B cell (primary cell): Measurements from ENCODE around the gene TGFBR2. TPM values are rescaled to one million over a fixed set of nuclear protein-coding genes. Genes with fewer than 3 reads are reported as not detected.
A peak's percentile ranks its signal among the peaks of the same experiment; 100 is the strongest.

Source experiments
- ATAC-seq: fragments of 200-7000 bp; cut with Tn5 transposase; one replicate; pipeline ENCODE4 v1.10.0; 2021; ENCODE audit warnings: low read depth, mild to moderate bottlenecking, moderate number of reproducible peaks, moderate library complexity
- CTCF ChIA-PET: fragments of 350-600 bp; sonication (Branson Sonifier 250); formaldehyde crosslinking; loops from one replicate; lab custom pipeline; 2021; ENCODE audit warnings: antibody characterized with exemption, inconsistent platforms; lab: Charles Lee
- POLR2A ChIA-PET: fragments of 350-600 bp; sonication (Branson Sonifier 250); formaldehyde crosslinking; loops from one replicate; lab custom pipeline; 2021; ENCODE audit warnings: antibody characterized with exemption; lab: Charles Lee
- DNase-seq: peaks from one replicate; pipeline ENCODE4 v3.0.0; 2013
- H2AFZ ChIP-seq: 2 replicates; pipeline ENCODE4 v1.6.1; 2012; ENCODE audit warnings: mild to moderate bottlenecking, low read depth, low read length; ENCODE audit not compliant: insufficient read depth, poor library complexity, severe bottlenecking
- H3K27ac ChIP-seq, 2 donors: 1 replicate in 1 of 2; 2 replicates in 1 of 2; pipeline ENCODE4 v1.5.1; 2012 to 2013; ENCODE audit warnings: low read length in 2 of 2, mild to moderate bottlenecking in 2 of 2, moderate library complexity in 1 of 2
- H3K27me3 ChIP-seq, 4 experiments: fragments of 200-600 bp in 1 of 4; sonication (generic) in 1 of 4; replicated peaks in 1 of 4; 1 replicate in 2 of 4; 2 replicates in 2 of 4; pipeline versions ENCODE4 v1.6.1 to v1.7.0; 2013 to 2016; ENCODE audit warnings: low read length in 3 of 4, mild to moderate bottlenecking in 2 of 4, mixed read lengths in 1 of 4, moderate library complexity in 1 of 4; ENCODE audit not compliant: insufficient read depth in 4 of 4, control insufficient read depth in 3 of 4; ENCODE audit errors: control extremely low read depth in 1 of 4
- H3K36me3 ChIP-seq, 2 experiments: replicated peaks in 1 of 2; 1 replicate in 1 of 2; 2 replicates in 1 of 2; pipeline versions ENCODE4 v1.6.1 to v1.7.1; 2013; ENCODE audit warnings: low read length in 1 of 2; ENCODE audit not compliant: insufficient read depth in 2 of 2, control insufficient read depth in 1 of 2; ENCODE audit errors: control extremely low read depth in 1 of 2, extremely low read depth in 1 of 2
- H3K4me1 ChIP-seq, 2 donors: fragments of 200-600 bp in 1 of 2; sonication (generic) in 1 of 2; 1 replicate in 1 of 2; 2 replicates in 1 of 2; pipeline versions ENCODE4 v1.5.1 to v1.6.1; 2013 to 2017; ENCODE audit warnings: low read length in 2 of 2; ENCODE audit not compliant: control insufficient read depth in 2 of 2, insufficient read depth in 2 of 2
- H3K4me2 ChIP-seq: replicated peaks from 2 replicates; pipeline ENCODE3; 2012; ENCODE audit warnings: mild to moderate bottlenecking, low read depth, low read length; ENCODE audit not compliant: poor library complexity, severe bottlenecking
- H3K4me3 ChIP-seq, 5 experiments: fragments of 200-600 bp in 1 of 5; sonication (generic) in 1 of 5; 1 replicate in 3 of 5; 2 replicates in 2 of 5; pipeline versions ENCODE4 v1.5.1 to v1.7.0; 2011 to 2016; ENCODE audit warnings: low read length in 4 of 5, mild to moderate bottlenecking in 4 of 5, low read depth in 2 of 5, control low read depth in 1 of 5, moderate library complexity in 1 of 5; ENCODE audit not compliant: insufficient read depth in 1 of 5; ENCODE audit errors: control extremely low read depth in 1 of 5, extremely low read depth in 1 of 5
- H3K79me2 ChIP-seq: fragments of 200-600 bp; sonication (generic); one replicate; pipeline ENCODE4 v1.6.0; 2016; ENCODE audit warnings: low read length; ENCODE audit not compliant: control insufficient read depth, insufficient read depth
- H3K9ac ChIP-seq: fragments of 200-600 bp; sonication (generic); 2 replicates; pipeline ENCODE4 v1.6.1; 2017; ENCODE audit warnings: mild to moderate bottlenecking, low read length, moderate library complexity
- H3K9me3 ChIP-seq, 3 donors: one replicate each; pipeline versions ENCODE4 v1.6.1 to v1.7.1; 2013; ENCODE audit warnings: low read length in 2 of 3; ENCODE audit not compliant: control insufficient read depth in 2 of 3, insufficient read depth in 1 of 3; ENCODE audit errors: control extremely low read depth in 1 of 3
- H4K20me1 ChIP-seq: 2 replicates; pipeline ENCODE4 v1.6.0; 2012; ENCODE audit warnings: mild to moderate bottlenecking, low read length; ENCODE audit not compliant: insufficient read depth, control insufficient read depth, poor library complexity, severe bottlenecking
- H3K27ac Mint-ChIP-seq: one replicate; pipeline ENCODE4 v1.8.0; 2021; ENCODE audit warnings: mixed read lengths
- H3K27me3 Mint-ChIP-seq: one replicate; pipeline ENCODE4 v1.8.0; 2021; ENCODE audit warnings: mixed read lengths
- H3K4me1 Mint-ChIP-seq: one replicate; pipeline ENCODE4 v1.8.0; 2021; ENCODE audit warnings: mixed read lengths
- H3K4me3 Mint-ChIP-seq: one replicate; pipeline ENCODE4 v1.8.0; 2021; ENCODE audit warnings: mixed read lengths
- H3K9me3 Mint-ChIP-seq: one replicate; pipeline ENCODE4 v1.8.0; 2022; ENCODE audit warnings: mixed read lengths; ENCODE audit not compliant: insufficient read depth
- CTCF ChIP-seq: fragments of 200-600 bp; IDR thresholded peaks from one replicate; pipeline ENCODE4 v1.8.0; 2022; ENCODE audit warnings: antibody characterized with exemption, mild to moderate bottlenecking
- EZH2 ChIP-seq: IDR thresholded peaks from 2 replicates; pipeline ENCODE4 v1.6.1; 2012; ENCODE audit warnings: borderline replicate concordance, low read depth, mild to moderate bottlenecking, moderate library complexity, low read length; ENCODE audit not compliant: insufficient read depth, poor library complexity, severe bottlenecking
- WGBS: methylation state at CpG from one replicate; pipeline ENCODE4 v1.1.5; 2013; ENCODE audit warnings: missing lambda C conversion rate; ENCODE audit not compliant: insufficient coverage; 5-methylcytosine and 5-hydroxymethylcytosine counted together
- intact Hi-C: fragments of 100-400 bp; cut with micrococcal nuclease; formaldehyde crosslinking; loops from one replicate; pipeline ENCODE4 v1.10.0; 2022
- polyA plus RNA-seq: library from polyadenylated mRNA; depleted of rRNA; stranded (reverse); fragments of >200 nt; gene quantifications from 2 replicates; pipeline ENCODE4 v1.2.3, GENCODE V29; 2012
- total RNA-seq, 2 donors: library from RNA; stranded (reverse); fragments of 120-200 nt in 1 of 2; gene quantifications; 1 replicate in 1 of 2; 2 replicates in 1 of 2; pipeline versions ENCODE4 v1.2.3 to v1.2.4, GENCODE V29; 2013 to 2022

The TGFBR2 gene
- total and polyA plus RNA-seq, 2 donors (not counting 1 experiment from before 2014, with no cell fraction given) = 68.7 to 189 TPM

GRCh38 chr3:30597769-30598134 is 8.6 kb upstream of the TGFBR2 start:
- intact Hi-C loops = no loop called here
- Mint-ChIP-seq H3K9me3 (no peaks in the 10 kb centered on the region), H3K27me3 (no peaks in the 10 kb centered on the region), H3K4me3 (no peak overlapping the region), H3K27ac (peak overlapping the region; percentile 56), H3K4me1 (peaks cover 44% of the 10 kb centered on the region)
- POLR2A ChIA-PET = no interaction called here
- Histone ChIP-seq H3K4me2 (no peak overlapping the region), H3K4me3 (no peak overlapping the region), H4K20me1 (no peaks in the 10 kb centered on the region), H2AFZ (no peak overlapping the region), H3K27ac (no peak overlapping the region), H3K36me3 (no peaks in the 10 kb centered on the region), H3K79me2 (peaks cover 14% of the 10 kb centered on the region), H3K4me1 (peaks cover 28 to 39% of the 10 kb centered on the region in 2 donors), H3K9ac (no peak overlapping the region), H3K9me3 (peaks cover 0 to 4% (median 1%) of the 10 kb centered on the region in 3 donors), H3K27me3 (no peaks in the 10 kb centered on the region)
- CTCF ChIA-PET = interaction anchor here (1.7 kb wide), 1 partner anchor 398 kb away, joined by 4 read pairs; no protein-coding TSS in a partner anchor
- DNase-seq (no peak), ATAC-seq (no peak)
- no peak for TF ChIP-seq CTCF

DNA sequence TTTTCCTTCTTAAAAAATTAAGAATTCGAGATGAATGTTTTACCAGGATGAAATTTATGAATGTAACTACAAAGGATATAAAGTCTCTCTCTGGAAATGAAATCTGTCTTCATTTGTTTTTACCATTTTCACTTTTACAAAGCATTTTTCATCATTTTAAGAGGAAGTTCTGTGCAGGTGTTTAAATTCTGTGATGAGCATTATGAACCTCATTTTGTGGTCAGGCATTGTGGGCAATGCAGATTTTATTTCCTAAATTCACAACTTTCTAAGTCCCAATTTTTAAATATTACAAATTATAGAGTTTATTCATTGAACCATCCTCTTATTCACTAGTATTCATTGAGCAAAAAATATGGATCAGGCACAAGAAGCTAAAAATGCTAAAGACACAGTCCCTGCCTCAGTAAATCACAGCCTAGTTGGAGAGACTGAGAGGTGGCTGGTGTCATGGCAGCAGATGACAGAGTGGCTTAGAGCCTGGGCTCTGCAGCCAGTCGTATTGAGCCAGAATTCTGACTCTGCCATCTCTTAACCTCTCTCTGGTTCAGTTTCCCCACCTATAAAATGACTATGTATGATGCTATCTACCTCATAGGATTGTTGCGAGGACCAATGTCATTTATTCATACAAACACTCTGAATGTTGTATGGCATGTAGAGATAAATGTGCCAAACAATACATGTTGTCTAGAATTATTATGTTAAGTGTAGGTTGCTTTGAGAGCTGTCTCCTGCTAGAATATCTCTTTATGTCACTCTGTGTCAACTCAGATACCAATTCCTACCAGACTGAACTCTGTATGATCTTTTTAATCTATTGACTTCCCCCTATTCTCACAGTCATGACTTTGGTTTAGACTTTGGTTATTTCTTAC is 7.5 kb upstream of the TGFBR2 start:
- Mint-ChIP-seq H3K27me3 (no peaks in the 10 kb centered on the region), H3K4me1 (peaks cover 53% of the 10 kb centered on the region), H3K9me3 (no peaks in the 10 kb centered on the region), H3K27ac (peak overlapping the region; percentile 84), H3K4me3 (peak overlapping the region; percentile 38)
- TF ChIP-seq CTCF (no peak), EZH2 (no peak)
- Histone ChIP-seq H3K4me3 (no peak overlapping the region), H3K36me3 (no peaks in the 10 kb centered on the region), H3K9ac (no peak overlapping the region), H3K4me1 (peaks cover 39 to 50% of the 10 kb centered on the region in 2 donors), H3K27ac (peak overlapping the region; percentile 57 to 71), H2AFZ (no peak overlapping the region), H3K9me3 (peaks cover 0 to 4% (median 0%) of the 10 kb centered on the region in 3 donors), H4K20me1 (no peaks in the 10 kb centered on the region), H3K79me2 (peaks cover 25% of the 10 kb centered on the region), H3K4me2 (peak overlapping the region; percentile 39), H3K27me3 (no peaks in the 10 kb centered on the region)
- intact Hi-C loops = no loop called here
- POLR2A ChIA-PET = no interaction called here
- WGBS = 0% methylated on average over 1 of the region's 3 CpGs
- peak; percentile 71 for ATAC-seq
- CTCF ChIA-PET = interaction anchor here (1.0 to 1.7 kb wide), 2 partner anchors 280 to 400 kb away, joined by 3 to 4 read pairs; no protein-coding TSS in a partner anchor
- peak; percentile 64 for DNase-seq
